Spleen (tissue), 7 donors: ENCODE measurements around the gene RABL6.

Experiments used
- POLR2A ChIP-seq, 3 donors: fragments of 450-650 bp; IDR thresholded peaks; one replicate each; pipeline ENCODE4 v1.5.1; 2017; ENCODE audit warnings: antibody characterized with exemption in 3 of 3, mild to moderate bottlenecking in 1 of 3
- TF ChIP-seq, protein P1 (sequence below), 11 experiments: fragments of 200-600 bp in 7 of 11; fragments of 450-650 bp in 4 of 11; sonication (generic) in 4 of 11; IDR thresholded peaks in 8 of 11; conservative IDR thresholded peaks in 3 of 11; 1 replicate in 7 of 11; 2 replicates in 4 of 11; pipeline versions ENCODE4 v1.4.0 to v1.8.0; 2016 to 2021; ENCODE audit warnings: antibody characterized with exemption in 11 of 11, inconsistent platforms in 4 of 11, mild to moderate bottlenecking in 1 of 11
- donor health status: DM: no; HTN: no; CAD: no; lungs with moderate emphysema.
- donor health status: DM: no; HTN: no; CAD: no.
- donor health status: DM: no; HTN: no; CAD: no.

- no peak for TF ChIP-seq POLR2A (IDR thresholded peaks at IDR 0.05)
- TF ChIP-seq, protein P1, sequence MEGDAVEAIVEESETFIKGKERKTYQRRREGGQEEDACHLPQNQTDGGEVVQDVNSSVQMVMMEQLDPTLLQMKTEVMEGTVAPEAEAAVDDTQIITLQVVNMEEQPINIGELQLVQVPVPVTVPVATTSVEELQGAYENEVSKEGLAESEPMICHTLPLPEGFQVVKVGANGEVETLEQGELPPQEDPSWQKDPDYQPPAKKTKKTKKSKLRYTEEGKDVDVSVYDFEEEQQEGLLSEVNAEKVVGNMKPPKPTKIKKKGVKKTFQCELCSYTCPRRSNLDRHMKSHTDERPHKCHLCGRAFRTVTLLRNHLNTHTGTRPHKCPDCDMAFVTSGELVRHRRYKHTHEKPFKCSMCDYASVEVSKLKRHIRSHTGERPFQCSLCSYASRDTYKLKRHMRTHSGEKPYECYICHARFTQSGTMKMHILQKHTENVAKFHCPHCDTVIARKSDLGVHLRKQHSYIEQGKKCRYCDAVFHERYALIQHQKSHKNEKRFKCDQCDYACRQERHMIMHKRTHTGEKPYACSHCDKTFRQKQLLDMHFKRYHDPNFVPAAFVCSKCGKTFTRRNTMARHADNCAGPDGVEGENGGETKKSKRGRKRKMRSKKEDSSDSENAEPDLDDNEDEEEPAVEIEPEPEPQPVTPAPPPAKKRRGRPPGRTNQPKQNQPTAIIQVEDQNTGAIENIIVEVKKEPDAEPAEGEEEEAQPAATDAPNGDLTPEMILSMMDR (IDR thresholded peaks at IDR 0.05 in 8 of 11, conservative IDR thresholded peaks at IDR 0.05 in 3 of 11): no peak
Observed at GRCh38 chr9:136762221-136762691, 45.5 kb upstream of the RABL6 start.
